HG03521 (cell line): ENCODE data around the gene APOL3.
"Not testable (repeated sequence)": the region's sequence is repeated elsewhere in the genome, so short reads cannot be mapped to it uniquely, and the experiment has no call there.

Experiments used
- ATAC-seq: cut with Tn5 transposase; IDR thresholded peaks from one replicate; pipeline ENCODE4 v1.9.1; 2021; ENCODE audit warnings: mild to moderate bottlenecking, moderate library complexity; ENCODE audit not compliant: unreplicated experiment

APOL3 gene

DNA sequence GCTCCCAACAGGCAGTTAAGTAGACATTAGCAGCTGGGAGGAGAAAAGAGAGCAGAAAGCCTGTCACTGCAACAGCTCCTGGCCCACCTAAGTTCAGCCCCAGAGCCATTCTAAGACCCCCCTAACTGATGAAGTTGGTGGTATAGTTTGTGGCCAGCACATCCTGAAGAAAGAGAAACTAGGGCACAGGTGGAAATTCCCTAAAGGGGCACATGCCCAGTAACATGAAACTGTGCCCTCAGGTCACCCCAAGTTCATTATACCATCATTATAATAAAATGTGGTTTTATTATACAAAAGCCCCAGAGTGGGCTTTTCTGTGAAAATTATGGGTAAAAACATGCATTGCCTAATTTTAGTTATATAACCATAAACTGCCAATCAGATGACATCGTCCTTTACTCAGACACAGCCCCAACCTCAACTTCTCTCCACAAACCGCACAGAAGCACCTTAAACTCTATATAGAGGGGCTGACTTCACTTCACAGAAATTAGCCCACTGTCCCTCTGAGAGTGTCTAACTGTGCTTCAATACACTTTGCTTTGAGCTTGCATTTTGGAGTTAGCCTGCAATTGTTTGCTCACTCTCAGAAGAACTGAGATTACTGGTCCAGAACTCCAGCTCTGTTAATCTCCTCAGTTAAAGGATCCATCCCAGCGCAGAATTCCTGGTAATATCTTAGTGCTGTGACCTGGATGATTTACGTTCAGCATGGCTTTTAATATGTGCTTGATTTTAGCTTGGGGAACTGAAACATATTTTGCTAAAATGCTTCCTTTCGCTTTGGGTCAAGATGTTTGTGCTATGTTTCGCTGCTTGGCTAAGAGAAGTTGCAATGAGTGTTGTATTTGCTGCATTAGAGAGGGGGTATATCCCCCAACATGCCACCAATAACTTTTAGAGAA lies 1.8 kb upstream of the APOL3 start:
- ATAC-seq, result peak; percentile 48

DNA sequence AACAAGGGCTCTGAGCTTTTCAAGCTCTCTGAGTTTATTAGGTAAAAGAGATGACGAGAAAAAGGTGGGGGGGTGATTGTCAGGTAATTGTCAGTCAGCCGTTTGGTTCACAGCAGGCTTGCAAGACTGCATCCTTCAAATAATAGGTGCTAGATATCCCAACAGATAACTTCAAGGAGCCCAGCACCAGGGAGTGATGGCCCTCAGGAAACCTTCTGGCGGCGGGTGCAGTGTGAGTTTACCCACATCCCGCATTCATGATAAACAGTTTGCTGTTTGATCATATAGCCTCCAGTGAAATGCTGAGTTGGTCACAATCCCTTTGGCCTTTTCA lies 1.2 kb upstream of the APOL3 start:
- ATAC-seq, result not testable (repeated sequence)

DNA sequence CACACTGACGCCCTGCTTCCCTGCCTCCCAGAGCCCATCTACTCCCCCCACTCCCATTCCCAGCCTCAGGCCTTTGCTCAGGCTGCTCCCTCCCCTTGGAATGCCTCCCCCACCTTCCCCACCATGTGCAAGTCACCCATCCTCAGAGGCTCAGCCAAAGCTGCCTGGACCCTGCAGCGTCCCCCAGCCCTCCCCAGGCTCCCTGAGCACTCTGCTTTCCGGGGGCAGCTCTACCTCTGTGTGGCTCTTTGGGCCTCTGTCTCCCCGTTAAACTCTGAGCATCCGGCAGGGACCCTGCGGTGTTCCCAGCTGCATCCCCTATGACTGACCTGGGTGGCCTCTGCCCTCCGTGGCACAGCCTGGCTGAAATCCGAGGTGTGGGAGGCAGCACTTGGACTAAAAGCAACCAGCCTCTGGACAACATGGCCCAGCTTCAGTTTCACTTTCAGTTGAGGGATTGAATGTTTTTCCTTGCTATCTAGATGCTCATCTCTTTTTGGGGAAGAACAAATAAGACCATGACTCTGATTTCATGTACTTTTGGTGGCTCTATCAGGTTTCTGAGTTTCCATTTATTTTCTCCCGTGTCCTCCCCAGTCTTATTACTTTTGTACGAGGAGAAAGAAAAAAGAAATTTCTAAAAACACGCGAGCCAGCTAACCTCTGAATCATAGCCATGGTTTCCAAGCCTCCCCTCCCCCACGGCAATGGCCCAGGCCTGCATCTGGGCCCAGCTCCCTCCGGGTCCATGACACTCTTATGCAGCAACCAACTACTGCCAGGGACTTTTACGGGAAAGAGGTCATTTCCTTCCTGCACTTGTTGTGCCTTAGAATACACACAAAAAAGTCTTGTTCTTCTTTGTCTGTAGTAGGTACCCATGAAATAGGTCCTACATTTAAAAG lies 3.8 kb downstream of the APOL3 start:
- ATAC-seq, result no peak

DNA sequence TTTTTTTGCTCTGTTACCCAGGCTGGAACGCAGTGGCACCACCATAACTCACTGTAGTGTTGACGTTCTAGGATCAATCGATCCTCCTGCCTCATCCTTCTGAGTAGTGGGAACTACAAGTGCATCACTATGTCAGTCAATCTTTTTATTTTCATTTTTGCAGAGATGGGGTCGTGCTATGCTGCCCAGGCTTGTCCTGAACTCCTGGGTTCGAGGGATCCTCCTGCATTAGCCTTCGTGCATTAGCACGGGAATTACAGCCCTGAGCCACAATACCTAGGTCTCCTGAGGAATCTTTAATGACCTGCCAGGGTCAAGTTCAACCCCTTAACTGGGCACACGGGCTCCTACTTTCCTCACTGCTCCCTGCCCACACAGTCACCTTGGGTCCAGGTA lies 4.4 kb downstream of the APOL3 start:
- ATAC-seq, result no peak

DNA sequence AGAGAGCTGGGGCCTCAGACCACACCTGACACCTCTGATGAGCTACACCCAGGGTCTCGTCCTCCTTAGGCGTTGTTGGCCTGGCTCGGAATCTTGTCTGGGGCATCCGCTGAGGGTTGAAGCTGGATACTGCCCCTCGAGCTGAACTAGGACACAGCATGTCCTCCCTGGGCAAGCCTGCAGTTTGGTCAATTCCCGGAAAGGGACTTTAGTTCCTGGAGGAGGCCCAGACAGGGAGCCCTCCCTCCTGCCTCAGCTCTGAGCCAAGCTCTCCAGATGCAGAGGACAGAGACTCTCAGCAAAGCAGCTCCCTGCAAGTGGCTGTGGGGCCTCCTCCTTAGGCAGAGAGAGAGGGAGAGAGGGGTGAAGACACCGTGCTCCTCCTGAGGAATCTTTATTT lies 4.9 kb downstream of the APOL3 start:
- ATAC-seq, result no peak

DNA sequence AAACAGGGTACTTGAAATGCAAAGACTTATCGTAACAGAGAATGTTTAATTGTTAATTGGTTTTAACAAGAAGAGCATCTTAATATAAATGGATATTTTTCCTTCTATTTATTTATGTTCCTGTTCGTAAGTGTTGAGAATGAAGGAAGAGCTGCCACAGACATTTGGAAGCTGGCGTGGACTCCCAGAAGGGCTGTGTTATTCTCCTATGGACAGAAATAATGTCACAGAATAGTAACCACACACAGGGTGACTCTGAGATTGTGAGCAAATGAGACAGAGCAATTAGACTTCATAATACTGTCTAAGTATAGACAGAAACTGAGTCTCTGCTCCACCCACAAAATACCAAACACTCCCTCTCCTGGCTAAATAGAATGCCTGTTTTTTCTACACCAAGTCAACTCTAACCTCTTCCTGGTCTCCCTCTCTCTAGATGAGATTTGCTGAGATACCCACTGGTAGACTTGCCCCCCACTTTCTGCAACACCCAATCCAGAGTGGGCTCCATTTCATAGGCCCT lies 6.1 kb downstream of the APOL3 start:
- no peak for ATAC-seq

DNA sequence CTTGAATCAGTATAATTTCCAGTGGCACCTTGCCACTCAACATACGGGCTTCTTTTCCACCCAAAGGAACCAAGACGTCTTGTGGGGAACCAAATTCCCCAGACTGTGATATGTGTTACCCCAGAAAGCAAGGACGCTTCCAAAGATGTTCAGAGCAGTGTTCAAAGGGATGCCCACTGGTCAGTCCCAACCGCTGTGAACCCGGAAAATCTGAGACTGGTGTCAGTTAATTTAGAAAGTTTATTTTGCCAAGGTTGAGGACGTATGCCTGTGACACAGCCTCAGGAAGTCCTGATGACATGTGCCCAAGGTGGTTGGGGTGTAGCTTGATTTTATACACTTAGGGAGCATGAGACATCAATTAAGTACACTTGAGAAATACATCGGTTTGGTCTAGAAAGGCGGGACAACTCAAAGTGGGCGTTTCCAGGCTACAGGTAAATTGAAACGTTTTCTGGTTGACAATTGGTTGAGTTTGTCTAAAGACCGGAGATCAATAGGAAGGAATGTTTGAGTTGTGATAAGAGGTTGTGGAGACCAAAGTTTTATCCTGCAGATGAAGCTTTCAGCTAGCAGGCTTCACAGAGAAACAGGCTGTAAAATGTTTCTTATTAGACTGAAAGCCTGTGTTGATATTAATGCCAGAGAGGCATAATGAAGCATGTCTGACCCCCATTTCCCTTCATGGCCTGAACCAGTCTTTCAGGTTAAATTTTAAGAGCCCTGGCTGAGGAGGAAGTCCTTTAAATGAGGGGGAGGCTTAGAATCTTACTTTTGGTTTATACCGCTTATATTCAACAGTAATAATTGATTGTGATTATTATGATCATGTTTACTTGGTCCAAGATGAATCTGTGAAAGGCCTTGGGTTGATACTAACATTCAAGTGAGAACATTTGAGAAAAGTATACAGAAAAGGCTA lies 6.8 kb downstream of the APOL3 start:
- ATAC-seq, result no peak

DNA sequence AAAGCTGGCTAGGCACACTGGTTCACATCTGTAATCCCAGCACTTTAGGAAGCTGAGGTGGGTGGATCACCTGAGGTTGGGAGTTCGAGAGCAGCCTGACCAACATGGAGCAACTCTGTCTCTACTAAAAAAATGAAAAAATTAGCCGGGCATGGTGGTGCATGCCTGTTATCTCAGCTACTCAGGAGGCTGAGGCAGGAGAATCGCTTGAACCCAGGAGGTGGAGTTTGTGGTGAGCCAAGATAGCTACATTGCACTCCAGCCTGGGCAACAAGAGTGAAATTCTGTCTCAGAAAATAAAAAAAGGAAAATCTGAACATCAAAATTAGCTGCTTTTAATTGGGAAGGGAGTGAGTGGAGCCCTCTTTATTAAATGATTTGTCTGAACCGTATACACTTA lies 7.7 kb downstream of the APOL3 start:
- not testable (repeated sequence) for ATAC-seq

DNA sequence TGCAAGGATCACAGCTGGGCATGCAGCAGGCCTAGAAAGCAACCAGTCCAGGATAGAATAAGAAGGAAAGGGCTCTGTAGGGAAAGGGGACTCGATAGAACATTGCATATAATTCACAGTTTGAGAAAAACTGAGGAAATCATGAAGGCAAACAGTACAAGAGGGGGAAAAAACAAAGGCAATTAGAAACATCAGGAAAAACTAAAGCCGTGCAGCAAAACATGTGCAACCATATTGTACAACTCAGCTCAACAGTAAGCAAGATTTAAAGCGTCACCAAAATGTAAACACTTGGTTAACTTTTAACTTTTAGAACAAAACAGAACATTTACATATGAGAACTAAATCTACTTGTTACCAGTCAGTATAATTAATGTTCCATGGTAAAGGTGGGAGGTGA lies 8.5 kb downstream of the APOL3 start:
- ATAC-seq, result no peak

DNA sequence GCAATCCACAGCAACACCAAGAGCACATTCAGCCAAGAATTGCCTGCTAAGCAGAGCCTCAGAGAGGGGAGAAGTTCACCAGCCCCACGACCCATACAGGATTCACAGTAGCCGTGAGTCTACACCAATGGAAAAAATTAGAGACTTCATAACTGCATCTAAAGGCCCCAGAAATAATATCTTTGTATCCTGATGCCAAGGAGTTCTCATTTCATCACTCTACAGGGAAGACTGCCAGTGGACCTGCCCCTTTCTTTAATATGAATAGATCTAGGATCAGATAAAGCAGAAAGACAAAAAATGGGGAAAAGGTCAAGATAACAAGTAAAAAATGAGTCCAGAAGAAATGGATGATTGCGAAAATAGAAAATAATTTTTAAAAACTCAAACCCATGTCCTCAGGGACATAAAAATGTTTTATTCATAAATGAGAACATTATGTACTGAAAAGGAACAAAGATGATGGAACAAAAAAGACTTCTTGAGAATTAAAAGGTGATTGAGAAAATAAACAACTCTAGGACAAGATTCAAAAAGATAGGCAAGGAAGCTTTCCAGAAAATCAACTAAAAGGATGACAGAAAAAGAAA lies 9.5 kb downstream of the APOL3 start:
- ATAC-seq, result no peak

DNA sequence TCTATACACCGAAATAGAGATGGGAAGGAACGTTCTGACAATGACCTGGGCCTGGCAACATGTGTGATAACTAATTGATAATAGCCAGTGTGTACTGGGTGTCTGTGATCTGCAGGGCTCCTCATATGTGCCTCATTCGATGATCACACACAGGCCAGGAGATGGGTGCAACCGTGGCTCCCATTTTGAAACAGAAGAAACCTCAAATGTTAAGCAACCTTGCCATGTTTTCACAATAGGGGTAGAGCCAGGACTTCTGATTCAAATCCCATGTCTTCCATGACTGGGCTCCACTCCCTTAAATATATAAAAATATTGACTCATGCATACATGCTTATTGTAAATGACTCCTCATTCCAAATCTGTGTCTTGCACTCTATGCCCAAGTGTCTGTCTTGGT lies 11.1 kb downstream of the APOL3 start:
- no peak for ATAC-seq

DNA sequence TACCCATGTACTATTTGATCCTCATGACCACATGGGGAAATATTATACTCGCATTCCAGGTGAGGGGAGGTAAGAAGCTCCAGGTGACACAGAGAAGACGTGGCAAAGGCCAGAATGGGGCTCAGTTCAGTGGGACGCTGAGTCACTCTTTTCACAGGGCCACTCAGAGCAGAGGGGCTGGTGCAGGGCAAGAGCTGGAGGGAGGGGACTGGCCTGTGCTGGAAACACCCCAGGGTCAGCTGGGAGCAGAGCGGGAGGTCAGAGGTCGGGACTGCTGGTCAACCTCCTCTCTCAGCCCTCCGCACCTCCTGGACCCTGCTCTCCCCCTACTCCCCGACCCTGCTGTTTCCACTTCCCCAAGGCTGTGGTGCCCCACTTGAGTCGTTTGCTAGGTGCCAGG lies 12.1 kb downstream of the APOL3 start:
- ATAC-seq, result no peak

DNA sequence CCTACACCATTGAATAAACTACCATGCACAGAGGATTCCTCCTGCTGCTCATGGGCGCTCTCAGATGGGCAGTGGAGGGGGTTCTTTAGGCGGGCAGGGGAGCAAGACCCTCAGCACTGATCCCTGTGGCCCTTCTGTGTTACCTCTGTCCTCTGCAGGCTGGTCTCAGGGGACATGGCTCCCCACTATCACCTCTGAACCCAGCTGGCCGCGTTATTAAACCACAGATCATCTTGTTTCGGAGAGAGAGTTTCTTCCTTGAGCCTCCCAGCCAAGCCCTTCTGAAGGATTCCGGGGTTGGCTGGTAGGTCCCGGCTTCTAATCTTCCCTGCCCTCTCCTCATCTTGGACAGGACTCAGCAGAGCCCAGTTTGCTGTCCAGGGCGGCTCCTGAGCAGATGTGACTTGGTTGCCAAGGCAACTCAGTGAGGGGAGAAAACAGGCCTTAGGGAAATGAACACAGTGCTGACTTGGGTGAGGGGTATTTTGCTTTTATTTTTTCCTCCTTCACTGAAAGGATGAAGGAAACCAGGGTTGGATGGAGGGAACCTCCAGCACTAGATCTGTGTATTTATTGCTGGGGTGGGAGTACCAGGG lies 13.3 kb downstream of the APOL3 start:
- no peak for ATAC-seq

DNA sequence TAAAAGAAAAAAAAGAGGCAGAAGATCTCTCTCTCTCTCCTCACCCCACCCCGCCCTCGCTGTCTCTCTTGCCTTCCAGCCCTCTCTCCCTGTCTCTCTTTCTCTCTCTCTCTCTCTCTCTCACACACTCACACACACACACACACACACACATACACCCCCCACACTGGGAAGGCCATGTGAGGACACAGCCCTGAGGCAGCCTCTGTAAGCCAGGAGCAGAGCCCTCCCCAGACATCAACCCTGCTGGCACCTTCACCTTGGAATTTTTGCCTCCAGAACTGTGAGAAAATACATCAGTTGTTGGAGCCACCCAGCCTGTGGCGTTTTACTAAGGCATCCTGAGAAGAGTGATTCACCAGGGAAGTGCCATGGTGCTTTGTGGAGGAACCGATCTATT lies 14.7 kb downstream of the APOL3 start:
- no peak for ATAC-seq

DNA sequence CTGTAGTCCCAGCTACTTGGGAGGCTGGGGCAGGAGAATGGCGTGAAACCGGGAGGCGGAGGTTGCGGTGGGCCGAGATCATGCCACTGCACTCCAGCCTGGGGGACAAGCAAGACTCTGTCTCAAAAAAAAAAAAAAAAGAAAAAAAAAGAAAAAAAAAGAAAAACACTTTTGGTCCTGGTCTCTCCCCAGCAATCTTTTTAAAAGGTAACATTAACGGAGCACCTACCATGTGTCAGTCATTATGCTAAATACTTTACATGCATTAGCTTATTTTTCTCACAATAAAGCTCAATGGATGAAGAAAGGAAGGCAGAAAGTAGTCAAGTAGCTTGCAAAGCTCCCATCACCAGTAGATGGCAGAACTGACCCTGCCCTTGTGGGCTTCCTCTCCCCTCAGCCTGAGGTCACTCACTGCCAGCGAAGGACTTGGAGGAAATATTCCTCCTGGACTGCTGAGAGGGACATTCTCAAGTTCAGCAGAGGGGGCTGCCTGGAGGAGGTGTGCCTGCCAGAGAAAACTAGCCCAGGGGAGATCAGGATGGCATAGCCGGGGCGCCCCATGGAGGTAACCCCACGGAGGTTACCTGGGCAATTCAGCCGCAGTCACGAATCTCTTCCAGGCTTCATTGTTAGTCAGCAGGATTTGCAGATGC lies 15.5 kb downstream of the APOL3 start:
- ATAC-seq, result no peak

DNA sequence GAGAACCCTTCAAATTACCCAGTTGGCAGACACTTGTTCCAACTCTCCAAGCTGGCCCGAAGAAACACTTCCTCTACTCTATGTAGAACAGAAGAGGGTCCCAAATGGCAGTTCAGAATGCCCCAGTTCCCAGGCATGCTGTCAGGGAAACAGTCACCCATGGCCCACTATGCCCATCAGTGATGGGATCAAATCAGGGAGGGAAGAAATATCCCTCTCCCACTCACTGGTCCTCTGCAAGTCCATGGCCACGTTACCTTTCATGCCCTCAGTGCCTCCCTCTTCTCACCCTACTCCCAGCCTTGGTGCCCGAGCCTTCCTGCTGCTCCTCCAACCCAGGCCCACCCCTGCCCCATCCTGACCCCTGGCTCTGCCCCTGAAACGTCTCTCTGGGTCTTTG lies 16.6 kb downstream of the APOL3 start:
- ATAC-seq, result no peak

DNA sequence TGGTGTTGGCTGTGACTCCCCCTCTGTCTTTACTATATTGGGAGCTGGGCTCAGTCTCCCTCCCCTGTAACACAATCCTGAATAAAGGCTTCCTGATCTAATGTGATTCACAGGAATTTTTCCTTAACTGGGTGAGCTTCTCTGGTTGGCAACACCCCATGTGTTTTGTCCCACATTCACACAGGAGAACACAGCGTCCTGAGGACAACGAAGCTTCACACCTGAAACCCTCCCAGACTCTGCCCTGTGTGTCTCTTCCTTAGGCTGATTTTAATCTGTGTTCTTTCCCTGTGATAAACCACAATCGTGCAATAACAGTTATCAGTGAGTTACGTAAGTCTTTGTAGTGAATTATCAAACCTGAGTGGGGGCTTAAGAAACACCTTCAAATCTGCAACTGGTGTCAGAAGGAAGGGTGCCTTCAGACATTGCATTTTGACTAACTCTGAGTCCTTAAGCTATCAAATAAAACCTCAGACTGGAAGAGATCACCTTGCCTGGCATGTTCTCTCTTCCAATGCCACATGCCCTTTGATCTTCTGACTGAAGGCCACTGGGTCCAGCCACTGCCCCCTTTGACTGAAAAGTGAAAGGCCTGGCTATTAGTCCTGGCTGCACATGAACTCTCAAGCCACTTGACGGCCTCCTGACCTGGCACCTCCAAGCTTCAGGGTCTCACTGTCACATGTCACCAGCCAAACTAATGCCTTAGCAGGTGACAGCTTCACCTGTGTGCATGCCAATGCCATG lies 17.3 kb downstream of the APOL3 start:
- no peak for ATAC-seq

DNA sequence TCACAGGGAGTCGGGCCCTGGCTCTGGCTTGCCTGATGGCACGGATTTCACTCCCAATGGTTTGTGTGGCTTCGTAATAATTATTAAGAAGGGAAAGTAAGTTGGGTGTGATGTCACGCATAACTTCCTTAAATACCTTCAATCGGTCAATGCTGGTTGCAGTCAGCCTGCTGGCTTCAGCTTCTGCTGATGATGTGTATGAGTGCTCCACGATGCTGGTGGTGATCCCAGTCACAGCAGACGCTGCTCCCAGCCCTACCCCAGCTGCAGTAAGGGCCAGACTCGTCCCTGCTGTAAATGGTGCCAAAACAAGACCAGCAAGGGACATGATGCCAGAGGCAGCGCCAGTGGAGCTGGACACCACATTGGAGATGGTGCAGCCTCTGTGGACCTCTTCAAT lies 19.1 kb downstream of the APOL3 start:
- no peak for ATAC-seq

DNA sequence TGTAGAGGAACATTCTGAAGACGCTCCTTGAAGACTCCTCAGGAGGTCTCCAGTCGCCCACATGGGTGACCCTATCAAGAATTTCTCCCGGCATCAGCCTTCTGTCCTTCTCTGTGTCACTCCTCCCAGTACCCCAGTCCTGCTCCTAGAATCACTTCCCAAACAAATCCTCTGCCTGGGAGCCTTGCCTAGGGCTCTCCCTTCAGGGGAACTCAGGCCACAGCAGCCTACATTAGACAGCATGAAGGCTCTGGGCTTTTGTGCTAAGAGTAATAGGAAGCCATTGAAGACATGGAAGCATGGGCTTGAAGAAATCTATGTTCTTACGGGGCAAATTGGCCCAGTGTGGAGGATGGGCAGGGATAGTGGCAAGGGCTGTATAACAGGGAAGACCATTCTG lies 21.8 kb downstream of the APOL3 start:
- not testable (repeated sequence) for ATAC-seq
